Hematopoietic multipotent progenitor cell treated with erythropoietin and hydrocortisone succinate and interleukin-3 and kit ligand, for 8 days (in vitro differentiated cells): ENCODE measurements around the gene KCNK16.
A peak's percentile ranks its signal among the peaks of the same experiment; 100 is the strongest.

Experiments used
- DNase-seq: peaks from one replicate; pipeline ENCODE4 v3.0.0-alpha.2; 2015

Gene KCNK16

DNA sequence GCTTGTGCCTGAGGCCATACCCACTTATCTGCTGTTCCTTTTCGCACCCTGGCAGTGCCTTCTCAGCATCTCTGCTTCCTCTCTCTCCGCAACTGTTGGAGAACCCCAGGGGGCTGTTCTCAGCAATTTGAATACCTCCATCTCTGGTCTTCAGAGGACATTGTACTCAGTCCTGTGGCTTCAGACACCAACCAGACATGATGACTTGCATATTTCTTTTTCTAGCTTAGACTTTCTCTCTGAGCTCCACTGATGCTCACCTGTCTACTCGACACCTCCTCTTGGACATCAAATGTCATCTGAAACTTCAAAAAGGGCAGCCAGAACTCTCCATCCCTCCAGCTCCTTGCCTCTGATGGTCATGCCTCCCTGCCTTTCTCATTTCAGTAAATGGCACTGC is 18.9 kb upstream of the KCNK16 start:
- DNase-seq = no peak

DNA sequence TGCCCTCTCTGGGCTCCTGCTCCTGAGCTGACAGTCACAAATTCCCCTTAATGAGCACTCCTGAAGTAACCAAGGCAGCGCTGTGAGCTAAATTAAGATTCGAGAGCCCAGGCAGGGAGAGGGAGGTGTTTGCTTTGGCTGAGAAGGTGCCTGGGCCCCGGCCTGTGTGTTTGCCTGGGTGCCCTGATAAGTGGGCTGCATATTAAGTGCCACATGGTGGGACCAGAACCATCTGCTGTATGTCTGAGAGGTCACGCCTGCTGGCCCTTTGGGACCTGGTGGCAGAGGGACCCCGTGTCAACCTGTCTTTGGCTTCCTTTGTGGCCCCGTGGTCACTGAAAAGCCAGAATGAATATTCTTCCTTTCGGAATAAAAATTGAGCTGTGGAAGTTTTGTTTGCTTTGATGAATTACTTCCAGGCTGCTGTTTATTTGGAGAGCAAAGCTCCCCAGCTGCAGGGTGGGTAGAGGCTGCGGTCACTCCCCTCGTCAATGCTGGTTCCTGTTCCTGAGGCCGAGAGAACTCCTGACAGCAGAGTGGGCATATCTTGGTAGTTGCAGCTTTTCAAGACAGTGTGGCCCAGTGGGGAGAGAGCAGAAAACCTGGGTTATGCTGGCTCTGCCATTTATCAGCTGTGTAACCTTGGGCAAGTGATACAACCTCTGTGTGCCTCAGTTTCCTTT is 17.5 kb upstream of the KCNK16 start:
- DNase-seq = no peak

DNA sequence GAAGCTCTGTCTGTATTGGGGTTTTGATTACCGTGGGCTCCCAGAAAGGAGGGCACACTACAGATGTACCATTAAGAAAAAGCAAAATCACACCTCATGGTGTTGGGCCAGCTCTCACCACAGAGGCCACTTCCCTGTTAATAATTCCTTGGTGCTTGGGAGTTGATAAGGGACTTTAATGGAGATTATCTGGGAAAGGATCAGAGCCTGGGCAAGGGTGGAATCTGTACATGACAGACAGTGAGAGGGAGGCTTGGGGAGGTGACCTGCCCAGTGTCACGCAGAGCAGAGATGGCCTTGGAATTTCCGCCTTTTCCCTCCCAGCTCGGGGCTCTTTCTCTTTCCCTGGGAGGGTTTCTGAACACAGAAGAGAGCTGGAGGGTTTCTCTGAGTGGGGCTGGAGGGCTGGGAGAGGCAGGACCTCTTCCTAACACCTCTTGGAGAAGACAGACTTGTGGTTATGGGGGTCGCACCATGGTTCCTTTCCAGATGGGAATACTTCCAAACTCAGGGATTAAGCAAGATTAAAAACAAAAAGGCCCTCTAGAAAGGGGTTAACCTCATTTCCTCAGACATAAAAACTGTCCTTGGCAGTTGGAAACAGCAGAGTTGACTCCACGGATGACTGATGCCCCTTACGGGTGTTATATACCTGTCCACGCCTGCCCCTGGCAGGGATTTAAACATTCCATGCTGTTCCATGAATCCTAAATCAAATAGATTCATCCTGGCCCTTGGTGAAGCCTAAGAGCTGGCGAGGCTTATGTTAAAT is 16.8 kb upstream of the KCNK16 start:
- DNase-seq = no peak

DNA sequence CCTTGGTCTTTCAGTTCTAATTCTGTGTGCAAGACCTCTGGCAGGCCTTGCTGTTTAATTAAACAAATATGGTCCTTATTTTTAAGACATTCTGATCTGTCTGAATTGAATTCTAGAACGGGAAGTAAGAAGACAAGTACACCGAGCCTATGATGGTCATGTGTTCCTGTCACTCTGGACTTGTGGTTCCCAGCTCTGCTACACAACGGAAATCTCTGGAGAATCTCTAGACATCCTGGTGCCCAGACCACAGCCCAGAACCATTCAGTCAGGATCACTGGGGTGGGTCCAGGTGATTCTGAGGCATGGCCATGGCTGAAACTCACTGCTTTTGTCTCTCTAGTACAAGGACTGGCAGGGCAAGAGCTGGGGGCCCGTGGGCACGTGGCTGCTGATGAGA is 15.9 kb upstream of the KCNK16 start:
- DNase-seq = no peak

DNA sequence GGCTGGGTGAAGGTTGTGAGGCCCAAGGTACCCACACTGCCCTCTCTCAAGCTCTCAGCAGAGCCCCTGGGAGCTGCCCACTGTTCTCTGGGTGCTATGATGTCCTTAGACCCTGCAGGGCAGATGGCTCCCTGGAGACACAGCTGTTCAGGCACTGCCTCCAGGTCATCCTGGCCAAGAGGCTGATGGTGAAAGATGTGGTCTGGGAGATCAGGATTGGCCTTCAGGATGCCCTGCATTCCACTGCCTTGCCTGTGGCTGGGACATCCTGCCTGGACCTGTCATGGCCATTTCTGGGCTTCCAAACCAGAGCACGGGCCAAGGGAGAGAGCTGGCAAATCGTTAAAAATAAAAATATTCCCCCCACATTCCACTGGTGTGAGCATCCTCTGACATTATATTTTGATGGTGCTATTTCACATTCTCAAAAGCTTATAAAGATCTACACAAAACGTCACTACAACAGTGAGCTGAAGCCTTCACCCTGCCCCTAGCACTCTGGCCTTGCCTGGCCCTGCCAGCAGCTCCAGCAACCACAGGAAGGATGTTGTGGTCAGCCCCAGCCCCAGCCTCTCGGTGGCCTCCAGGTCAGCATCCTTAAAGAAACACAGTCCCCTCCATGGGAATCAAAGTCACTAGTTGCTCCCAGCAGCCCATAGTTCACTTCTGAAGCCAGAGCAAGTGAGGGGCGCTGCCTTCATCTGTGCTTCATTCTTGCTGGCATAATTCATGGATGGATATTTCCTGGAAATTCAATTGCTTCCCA is 13.5 kb upstream of the KCNK16 start:
- DNase-seq = no peak

DNA sequence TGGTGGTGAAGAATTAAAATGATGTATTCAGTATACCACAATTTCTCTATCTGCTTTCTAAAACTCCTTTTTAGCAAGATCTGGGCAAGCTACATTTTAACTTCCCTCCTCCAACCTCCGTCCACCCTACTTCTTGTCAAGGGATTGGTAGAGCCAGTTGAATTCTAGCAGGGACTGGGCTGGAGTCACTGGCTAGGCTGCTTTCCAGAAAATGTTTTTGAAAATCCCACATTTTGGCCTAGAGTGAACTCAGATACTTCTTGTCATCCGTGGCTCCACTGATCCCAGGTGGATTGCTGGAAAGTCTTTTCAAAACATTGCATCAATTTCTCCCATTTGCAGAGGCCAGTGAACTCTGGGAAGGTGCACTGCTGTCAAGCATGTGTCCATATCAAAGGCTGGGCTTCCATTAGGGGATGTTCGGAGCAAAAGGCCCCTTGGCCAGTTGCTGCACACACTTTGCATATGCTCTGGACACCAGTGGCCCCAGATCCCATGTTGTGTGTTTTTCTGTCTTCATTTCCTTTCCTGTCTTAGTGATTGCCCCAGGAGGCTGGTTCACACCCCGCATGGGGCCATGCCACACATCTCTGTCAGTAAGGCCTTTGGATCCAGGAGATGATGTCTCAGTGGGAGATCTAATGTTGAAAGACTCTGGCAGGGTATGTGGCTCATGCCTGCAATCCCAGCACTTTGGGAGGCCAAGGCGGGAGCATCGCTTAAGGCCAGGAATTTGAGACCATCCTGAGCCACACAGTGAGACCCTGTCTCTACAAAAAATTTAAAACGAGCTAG is 11.3 kb upstream of the KCNK16 start:
- no peak for DNase-seq

DNA sequence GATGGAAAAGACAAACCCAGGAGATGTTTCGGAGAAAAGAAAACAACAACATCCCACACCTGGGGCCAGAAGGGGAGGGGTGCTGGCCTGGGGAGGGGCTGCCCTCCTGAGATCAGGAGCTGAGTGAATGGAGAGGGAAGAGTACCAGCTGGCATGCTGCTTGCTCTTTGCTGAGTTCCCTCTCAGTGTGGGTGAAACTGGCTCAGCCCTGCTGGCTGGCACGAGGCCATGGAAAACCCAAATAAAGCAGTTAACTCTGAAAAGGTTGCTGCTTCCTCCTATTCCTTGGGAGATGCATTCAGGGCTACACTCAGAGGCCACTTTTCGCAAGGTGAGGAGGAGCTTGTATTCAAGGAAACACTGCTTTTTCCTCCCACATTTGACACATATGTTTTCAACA is 8.0 kb upstream of the KCNK16 start:
- DNase-seq = no peak

DNA sequence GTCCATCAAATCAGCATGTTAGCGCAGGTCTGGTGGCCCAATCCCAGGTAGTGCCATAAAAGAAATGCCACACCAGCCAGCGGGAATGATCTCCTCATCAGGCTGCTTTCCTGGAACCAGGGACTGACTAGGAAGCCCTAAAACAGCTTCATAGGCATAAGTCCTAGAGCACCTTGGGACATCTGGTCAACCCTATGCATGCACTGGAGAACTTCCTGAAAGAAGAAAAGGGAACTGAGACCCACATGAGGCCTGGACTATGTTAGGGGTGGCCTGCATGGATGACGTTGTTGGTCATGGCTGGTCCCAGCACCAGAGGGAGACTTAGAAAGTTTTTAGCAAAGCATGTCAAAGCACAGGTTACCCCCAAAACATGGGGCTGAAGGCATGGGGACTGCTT is 7.6 kb upstream of the KCNK16 start:
- DNase-seq = no peak

DNA sequence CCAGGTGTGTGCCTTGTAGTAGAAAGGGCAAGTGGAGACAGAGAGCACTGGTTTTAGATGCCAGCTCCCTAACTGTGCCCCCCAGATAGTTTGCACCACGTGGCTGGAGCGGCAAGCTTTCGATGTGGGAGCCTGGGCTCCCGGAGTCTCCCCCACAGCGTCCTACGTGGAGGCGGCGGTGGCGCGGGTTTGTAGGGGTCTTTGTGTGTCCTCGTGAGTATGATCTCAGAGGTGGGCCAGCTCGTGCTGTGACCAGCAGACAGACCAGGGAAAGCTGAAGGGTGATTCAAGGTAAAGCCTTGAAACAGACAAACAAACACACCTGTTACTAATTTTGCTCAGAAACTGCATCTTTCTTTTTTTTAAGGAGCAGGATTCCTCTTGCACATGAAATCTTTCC is 5.6 kb upstream of the KCNK16 start:
- DNase-seq = no peak

DNA sequence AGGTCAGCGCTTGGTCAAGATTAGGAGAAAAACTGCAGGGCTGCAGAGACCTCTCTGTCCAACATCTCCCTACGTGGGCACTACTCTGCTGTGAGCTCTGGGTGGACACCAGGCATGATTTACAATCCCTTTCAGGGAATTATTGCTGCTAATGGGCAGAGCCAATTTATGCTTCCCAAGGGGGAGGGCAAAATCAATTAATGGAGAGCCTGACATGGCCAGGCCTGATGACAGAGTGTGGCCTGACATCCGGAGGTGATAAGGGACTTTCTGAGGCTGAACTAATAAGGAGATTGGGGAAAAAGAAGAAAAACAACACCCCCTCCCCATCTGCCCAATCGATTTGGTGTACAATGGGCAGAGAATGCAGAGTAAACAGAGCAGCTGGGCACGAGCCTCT is 5.0 kb upstream of the KCNK16 start:
- no peak for DNase-seq

DNA sequence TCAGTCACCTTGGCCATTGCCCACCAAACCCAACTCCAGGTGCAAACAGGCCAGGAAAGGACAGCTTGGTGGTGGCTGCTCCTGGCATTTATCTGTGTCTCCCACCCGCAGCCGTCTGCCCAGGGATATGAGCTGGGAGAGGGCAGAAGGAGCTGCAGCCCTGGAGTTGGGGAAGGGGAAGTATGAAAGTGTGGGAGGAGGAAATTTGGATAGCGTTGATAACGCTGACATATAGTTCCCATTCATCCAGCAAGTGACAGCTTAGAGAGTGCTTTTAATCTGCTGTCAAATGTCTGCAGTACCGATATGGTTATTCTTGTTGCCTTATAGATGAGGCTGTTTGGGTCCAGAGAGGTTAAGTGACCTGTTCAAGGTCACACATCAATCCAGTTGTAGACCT is 741 bp downstream of the KCNK16 start:
- no peak for DNase-seq

DNA sequence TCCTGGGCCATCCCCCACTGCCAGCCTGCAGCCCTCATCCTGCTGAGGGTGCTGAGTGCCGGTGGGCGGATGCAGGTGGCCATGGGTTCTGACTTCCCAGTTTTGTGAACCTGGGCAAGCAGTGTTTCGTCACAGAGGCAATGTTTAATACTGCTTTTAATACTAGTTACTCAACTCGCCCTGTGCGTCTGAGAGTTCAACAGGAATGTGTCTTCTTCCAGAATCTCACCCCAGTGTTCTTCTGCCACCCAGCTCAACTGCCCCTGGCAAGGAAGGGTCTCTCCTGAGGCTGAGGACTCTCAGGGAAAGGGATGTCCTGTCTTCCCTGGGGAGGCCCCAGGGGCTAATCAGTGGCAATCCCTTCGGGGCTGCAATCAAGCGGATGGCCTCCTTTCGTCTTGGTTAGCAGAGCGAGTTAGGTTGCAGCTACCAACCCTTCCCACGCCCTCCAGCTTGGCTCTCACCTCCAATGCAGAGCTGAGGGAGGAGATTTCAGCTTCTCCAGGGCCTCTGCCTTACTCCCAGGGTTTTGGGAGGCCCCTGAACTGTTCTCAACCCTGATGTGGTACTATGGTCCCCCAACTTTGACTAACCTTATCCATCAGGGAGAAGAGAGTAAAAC is 2.0 kb downstream of the KCNK16 start:
- DNase-seq = no peak

DNA sequence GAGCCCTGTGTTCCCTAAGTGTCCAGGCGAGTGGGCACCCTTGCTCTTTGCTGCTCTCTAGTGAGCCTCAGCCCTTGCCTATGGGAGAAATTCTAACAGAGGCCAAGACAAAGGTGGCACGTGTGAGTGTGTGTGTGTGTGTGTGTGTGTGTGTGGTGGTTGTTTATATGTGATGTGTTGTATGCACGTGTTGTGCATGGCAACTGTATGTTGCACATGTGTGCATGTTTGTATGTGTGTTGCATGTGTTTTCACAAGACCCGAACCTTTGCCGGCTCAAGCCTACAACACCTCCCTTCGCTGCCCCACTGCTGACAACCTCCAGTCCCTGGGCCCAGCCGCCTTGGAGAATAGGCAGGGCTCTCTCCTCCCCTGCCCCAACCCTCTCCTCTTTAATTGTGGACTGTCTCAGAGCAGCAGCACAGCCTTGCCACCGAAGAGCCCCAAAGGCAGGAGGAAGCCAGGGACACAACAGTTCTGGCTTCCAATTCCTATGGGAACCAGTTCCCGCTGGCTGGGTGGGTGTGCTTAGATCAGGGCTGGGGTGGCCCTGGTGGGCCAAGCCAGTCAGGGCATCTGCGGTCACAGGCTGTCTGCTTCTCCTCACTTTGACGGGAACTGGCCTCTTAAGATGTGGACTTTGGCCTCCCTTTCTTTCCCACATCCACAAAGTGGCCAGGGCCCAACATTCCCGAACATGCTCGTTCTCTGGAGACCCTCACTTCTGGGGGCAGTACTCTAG is 2.7 kb downstream of the KCNK16 start:
- DNase-seq = no peak

DNA sequence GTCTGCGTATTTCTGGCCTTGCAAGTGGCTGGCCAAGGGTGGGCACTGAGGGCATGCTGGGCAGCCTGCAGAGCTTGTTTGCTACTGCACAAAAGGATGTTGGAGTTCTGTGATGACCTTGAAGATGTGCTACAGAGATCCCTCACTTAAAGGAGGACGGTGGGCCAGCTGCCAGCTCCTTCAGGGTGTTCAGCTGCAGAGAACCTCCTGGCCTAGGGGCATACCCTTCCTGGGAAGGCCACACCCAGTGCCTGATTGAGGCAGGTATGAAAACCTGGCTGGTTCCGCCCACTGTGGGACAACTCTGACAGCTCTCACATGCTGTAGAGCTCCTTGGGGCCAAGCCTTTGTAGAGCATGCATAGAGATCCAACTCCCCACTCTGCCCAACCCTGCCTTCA is 5.2 kb downstream of the KCNK16 start:
- DNase-seq = no peak

DNA sequence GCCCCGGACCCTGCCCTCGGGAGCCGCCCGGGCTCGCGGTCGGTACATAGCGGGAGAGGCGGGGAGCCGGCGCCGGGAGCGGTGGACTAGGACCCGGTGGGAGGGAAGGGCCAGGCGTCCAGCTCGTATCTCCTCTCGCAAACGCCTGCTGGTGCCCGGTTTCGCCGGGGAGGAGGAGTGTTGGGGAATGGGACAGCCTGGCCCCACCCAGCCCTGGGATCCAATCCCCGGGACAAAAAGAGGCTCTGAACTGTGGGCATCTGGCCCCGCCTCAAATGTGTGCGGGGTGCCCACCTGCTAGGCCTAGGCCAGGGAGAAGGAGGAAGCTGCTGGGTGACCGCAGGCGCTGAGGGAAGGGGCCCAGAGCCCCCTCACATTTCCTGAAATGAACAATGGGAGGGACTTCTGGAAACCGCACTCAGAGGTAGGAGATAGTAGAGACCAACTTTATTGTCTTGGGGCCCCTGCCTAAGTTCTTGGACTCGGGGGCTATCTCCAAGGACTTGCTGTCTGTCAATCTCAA is 8.2 kb downstream of the KCNK16 start, which contains the start of gene KCNK17:
Gene KCNK17, minus strand, starts transcription at position 147 of the 523 bp plus-strand sequence. Its CDS starts 99 bp downstream, at position 48.
- DNase-seq = no peak

DNA sequence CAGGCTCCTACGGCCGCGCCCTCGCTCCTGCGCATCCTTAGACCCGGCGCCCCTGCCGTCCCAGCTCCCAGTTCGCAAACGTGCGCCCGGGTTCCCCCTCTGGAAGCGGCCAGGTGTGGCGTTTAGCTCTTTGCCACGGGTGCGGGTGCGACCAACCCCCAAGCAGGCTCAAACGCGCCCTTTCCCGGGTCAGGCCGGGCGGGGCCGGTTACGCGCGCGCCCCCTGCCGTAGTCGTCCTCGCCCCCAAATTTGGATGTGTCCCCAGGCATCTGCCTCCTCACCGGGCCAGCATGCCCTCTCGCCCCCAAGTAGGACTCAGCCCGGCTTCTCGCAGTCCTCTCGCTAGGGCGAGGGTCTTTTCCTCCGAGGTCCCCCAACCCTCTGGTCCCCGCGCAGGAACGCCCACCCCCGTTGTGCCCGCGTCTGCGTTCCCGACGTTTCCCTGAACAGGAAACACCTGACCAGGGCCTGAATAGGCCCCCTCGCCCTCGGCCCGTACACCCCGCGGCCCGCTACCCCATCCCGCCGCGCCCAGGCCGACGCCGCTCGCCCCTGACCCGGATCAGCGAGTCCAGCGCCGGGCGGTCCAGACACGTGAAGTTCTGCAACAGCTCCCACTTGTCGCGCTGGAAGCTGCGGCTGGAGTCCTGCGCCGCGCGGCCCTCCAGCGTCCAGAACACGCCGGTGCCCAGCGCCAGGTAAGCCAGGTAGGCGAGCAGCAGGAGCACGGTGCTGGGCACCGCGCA is 8.8 kb downstream of the KCNK16 start:
- no peak for DNase-seq

DNA sequence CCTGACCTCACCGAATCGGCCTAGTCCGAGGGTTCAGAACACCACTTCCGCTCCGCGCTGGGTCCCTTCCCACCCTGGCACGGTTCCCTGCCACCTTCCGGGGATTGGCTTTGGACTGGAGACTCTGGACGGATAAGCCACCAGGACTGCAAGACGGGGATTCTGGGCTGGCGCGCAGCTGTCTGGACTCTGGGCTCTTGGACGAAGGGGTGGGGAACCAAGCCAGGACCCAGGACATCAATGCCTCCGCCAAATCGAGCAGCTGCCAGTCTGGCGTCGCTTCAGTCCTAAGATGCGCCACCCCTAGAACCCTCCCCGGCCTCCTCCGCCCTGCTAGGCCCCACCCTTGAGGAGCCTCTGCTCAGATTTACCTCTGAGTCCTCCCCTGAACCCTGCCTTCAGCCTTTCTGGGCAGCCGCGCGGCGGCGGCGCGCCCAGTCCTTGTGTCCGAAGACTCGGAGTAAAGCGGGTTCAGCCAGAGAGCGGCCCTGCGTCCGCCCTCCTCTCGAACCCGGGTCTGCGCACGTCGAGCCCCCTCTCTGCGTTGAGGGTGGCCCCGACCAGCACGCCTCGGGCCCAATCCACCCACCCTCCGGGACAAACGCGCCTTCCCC is 9.5 kb downstream of the KCNK16 start:
- no peak for DNase-seq

DNA sequence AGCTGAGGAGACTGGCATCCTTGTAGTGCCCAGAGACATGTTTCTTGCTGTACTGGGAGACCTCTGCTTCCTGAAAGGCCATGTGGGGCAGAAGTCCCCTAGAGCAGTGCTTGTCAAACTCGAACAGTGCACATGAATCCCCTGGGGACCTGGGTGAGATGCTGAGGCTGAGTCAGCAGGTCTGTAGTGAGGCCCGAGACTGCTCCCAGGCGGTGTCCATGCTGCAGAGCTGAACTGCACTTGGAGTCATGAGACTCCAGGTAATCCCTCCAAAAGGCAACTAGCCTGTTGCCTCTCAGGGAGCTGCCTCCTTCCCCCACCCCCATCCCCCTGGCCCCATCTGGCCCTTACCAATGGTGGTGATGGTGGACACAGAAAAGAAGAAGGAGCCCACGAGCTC is 12.0 kb downstream of the KCNK16 start:
- DNase-seq = no peak

DNA sequence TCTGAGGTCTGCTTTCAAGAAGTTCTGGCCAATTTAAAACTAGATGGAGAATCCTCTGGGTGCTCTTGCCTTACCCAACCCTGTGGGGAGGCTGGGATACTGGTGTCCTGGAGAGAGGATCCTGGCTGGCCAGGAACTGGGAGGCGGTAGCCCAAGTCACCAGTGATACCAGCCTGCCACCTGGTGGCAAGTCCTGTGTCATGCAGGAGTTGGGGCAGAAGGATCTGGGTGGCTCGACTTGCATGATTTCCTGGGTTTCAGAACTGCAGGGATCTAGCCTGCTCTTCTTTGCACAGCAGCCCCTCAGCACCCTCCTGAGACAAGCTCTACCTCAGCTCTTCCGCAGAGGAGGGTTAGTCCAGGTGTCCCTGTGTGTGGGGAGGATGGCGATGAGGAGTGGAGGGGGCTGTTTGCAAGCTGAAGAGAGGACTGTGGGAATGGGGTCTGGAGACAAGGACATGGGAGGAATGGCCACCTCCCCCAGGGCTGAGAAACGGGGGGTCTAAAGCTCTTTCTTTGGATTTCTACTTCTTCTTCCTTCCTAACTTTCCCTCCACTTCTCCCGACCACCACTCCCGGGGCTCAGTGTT is 12.5 kb downstream of the KCNK16 start:
- peak; percentile 72 for DNase-seq

DNA sequence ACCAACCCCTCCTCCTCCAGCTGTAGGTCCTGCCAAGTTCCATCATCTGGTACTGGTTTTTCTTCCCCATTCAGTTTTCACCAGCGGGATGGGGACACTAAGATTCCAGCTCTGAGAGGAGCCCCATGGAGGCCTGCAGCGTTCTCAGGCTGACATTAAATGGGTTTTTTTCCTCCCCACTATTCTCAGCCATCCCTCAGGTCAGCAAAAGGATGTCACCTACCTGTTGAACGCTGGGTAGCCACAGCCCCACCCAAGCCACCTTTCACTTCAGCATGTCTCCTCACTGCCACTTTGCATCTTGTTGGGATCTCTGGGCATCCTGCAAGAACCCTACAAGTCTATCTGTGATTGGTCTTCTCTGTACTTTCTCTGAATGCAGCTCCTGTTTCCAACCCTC is 15.0 kb downstream of the KCNK16 start:
- DNase-seq = no peak
